Non-pigmented ciliary epithelial cell (primary cell): Measurements from ENCODE around the gene HMBS.

Experiments
- DNase-seq: peaks from one replicate; pipeline ENCODE4 v3.0.0-alpha.2; 2010; ENCODE audit warnings: low read depth

HMBS gene

GRCh38 chr11:119067371-119068222 lies 17.1 kb upstream of the HMBS start, which contains the start of gene VPS11:
Gene VPS11, plus strand, starts transcription at chr11:119067818. Its CDS starts 6 bp downstream, at chr11:119067824.
- peak; percentile 84 for DNase-seq

- DNase-seq: no peak
These were observed 6.8 kb upstream of the HMBS start for GRCh38 chr11:119077839-119078238.

- no peak for DNase-seq
These were observed 5.8 kb upstream of the HMBS start for GRCh38 chr11:119078675-119079420.

GRCh38 chr11:119081682-119082260 lies 2.9 kb upstream of the HMBS start:
- no peak for DNase-seq

GRCh38 chr11:119085437-119085847 lies 761 bp downstream of the HMBS start:
- DNase-seq: no peak

- DNase-seq: no peak
These were observed 2.4 kb downstream of the HMBS start for GRCh38 chr11:119087123-119087522.

- no peak for DNase-seq
These were observed 3.1 kb downstream of the HMBS start for GRCh38 chr11:119087747-119088241.

- DNase-seq: no peak
These were observed 3.7 kb downstream of the HMBS start for GRCh38 chr11:119088406-119088805.

GRCh38 chr11:119089319-119089718 lies 4.6 kb downstream of the HMBS start:
- no peak for DNase-seq

- DNase-seq: no peak
These were observed 6.5 kb downstream of the HMBS start for GRCh38 chr11:119091178-119091577.

GRCh38 chr11:119091966-119092879 lies 7.5 kb downstream of the HMBS start:
- no peak for DNase-seq

GRCh38 chr11:119092880-119093842 lies 8.5 kb downstream of the HMBS start:
- DNase-seq: no peak

GRCh38 chr11:119093942-119094815 lies 9.5 kb downstream of the HMBS start:
- no peak for DNase-seq

GRCh38 chr11:119094816-119095065 lies 10.1 kb downstream of the HMBS start:
- DNase-seq: peak; percentile 35

GRCh38 chr11:119095066-119095880 lies 10.6 kb downstream of the HMBS start:
- DNase-seq: peak; percentile 99

GRCh38 chr11:119099711-119100110 lies 15.0 kb downstream of the HMBS start:
- DNase-seq: no peak

- no peak for DNase-seq
These were observed 15.7 kb downstream of the HMBS start for GRCh38 chr11:119100246-119100970.
